PC-3 (cell line): Measurements from ENCODE around the gene OCA2. TPM values are rescaled to one million over a fixed set of nuclear protein-coding genes. Genes with fewer than 3 reads are reported as not detected.

ENCODE experiments used
- ATAC-seq: fragments of 200-7000 bp; cut with Tn5 transposase; 2 replicates; pipeline ENCODE4 v1.9.1; 2020; ENCODE audit warnings: mild to moderate bottlenecking, moderate library complexity
- BruUV-seq: library from RNA; stranded (reverse); fragments of 400-500 nt; replicated peaks from 2 replicates; lab custom pipeline; 2021; lab: Mats Ljungman, UMichigan
- CTCF ChIA-PET: fragments of 300-600 bp; sonication (Branson Sonifier 250); formaldehyde crosslinking; loops from one replicate; lab custom pipeline; 2022; ENCODE audit warnings: antibody characterized with exemption; lab: Charles Lee
- POLR2A ChIA-PET: fragments of 300-600 bp; sonication (Branson Sonifier 250); formaldehyde crosslinking; loops from one replicate; lab custom pipeline; 2022; ENCODE audit warnings: antibody characterized with exemption; ENCODE audit not compliant: unreplicated experiment; lab: Charles Lee
- DNase-seq: peaks from one replicate; pipeline ENCODE4 v3.0.0-alpha.2; 2015
- H2AFZ ChIP-seq: fragments of 300-600 bp; sonication (generic); 2 replicates; pipeline ENCODE4 v1.6.0; 2016; ENCODE audit warnings: antibody characterized with exemption, low read length
- H3F3A ChIP-seq: fragments of 300-600 bp; sonication (generic); one replicate; pipeline ENCODE4 v1.6.0; 2017; ENCODE audit warnings: antibody characterized with exemption, low read length, control low read depth, mild to moderate bottlenecking; ENCODE audit not compliant: unreplicated experiment
- H3K27ac ChIP-seq: fragments of 300-600 bp; sonication (generic); 2 replicates; pipeline ENCODE4 v1.5.1; 2016; ENCODE audit warnings: mild to moderate bottlenecking, low read length
- H3K27me3 ChIP-seq: fragments of 300-600 bp; sonication (generic); 2 replicates; pipeline ENCODE4 v1.6.1; 2016; ENCODE audit warnings: low read length, mixed read lengths
- H3K36me3 ChIP-seq: fragments of 300-600 bp; sonication (generic); 2 replicates; pipeline ENCODE4 v1.6.1; 2016; ENCODE audit warnings: low read depth, mixed run types, low read length, mixed read lengths
- H3K4me1 ChIP-seq: fragments of 300-600 bp; sonication (generic); 2 replicates; pipeline ENCODE4 v1.5.1; 2016; ENCODE audit warnings: low read length; ENCODE audit not compliant: insufficient read depth
- H3K4me2 ChIP-seq: fragments of 300-600 bp; sonication (generic); 2 replicates; pipeline ENCODE4 v1.6.0; 2016; ENCODE audit warnings: low read length
- H3K4me3 ChIP-seq: fragments of 300-600 bp; sonication (generic); 2 replicates; pipeline ENCODE4 v1.5.1; 2016; ENCODE audit warnings: mild to moderate bottlenecking, low read length, mixed read lengths
- H3K79me2 ChIP-seq: fragments of 300-600 bp; sonication (generic); 2 replicates; pipeline ENCODE4 v1.6.1; 2017; ENCODE audit warnings: low read length, mixed read lengths
- H3K9ac ChIP-seq: fragments of 300-600 bp; sonication (generic); 2 replicates; pipeline ENCODE4 v1.6.0; 2016; ENCODE audit warnings: mild to moderate bottlenecking, low read length
- H3K9me2 ChIP-seq: fragments of 300-600 bp; sonication (generic); replicated peaks from 2 replicates; pipeline ENCODE4 v1.6.1; 2016; ENCODE audit warnings: mixed run types, low read length, mixed read lengths
- H3K9me3 ChIP-seq: fragments of 300-600 bp; sonication (generic); 2 replicates; pipeline ENCODE4 v1.6.1; 2016; ENCODE audit warnings: low read length, mixed read lengths
- H4K20me1 ChIP-seq: fragments of 300-600 bp; sonication (generic); 2 replicates; pipeline ENCODE4 v1.6.1; 2016; ENCODE audit warnings: low read length, mixed read lengths
- CTCF ChIP-seq: fragments of 300-600 bp; sonication (generic); conservative IDR thresholded peaks from 2 replicates; pipeline ENCODE4 v1.5.1; 2017; ENCODE audit warnings: antibody characterized with exemption, low read depth, mild to moderate bottlenecking, low read length
- EZH2 ChIP-seq: fragments of 300-600 bp; sonication (generic); IDR thresholded peaks from one replicate; pipeline ENCODE4 v1.6.1; 2017; ENCODE audit warnings: antibody characterized with exemption, mild to moderate bottlenecking, low read length; ENCODE audit not compliant: unreplicated experiment
- EZH2phosphoT487 ChIP-seq: fragments of 300-600 bp; sonication (generic); IDR thresholded peaks from 2 replicates; pipeline ENCODE4 v1.6.1; 2018; ENCODE audit warnings: mild to moderate bottlenecking, antibody characterized with exemption, low read length, borderline replicate concordance
- intact Hi-C: fragments of 100-400 bp; cut with micrococcal nuclease; formaldehyde crosslinking; loops from 2 replicates; pipeline ENCODE4 v1.9.0; 2023
- total RNA-seq: library from RNA; depleted of rRNA; stranded (reverse); fragments of >200 nt; gene quantifications from 2 replicates; pipeline ENCODE4 v1.2.3, GENCODE V29; 2014

Gene OCA2
- total RNA-seq, 1 experiment from 2014 or later: not detected

DNA sequence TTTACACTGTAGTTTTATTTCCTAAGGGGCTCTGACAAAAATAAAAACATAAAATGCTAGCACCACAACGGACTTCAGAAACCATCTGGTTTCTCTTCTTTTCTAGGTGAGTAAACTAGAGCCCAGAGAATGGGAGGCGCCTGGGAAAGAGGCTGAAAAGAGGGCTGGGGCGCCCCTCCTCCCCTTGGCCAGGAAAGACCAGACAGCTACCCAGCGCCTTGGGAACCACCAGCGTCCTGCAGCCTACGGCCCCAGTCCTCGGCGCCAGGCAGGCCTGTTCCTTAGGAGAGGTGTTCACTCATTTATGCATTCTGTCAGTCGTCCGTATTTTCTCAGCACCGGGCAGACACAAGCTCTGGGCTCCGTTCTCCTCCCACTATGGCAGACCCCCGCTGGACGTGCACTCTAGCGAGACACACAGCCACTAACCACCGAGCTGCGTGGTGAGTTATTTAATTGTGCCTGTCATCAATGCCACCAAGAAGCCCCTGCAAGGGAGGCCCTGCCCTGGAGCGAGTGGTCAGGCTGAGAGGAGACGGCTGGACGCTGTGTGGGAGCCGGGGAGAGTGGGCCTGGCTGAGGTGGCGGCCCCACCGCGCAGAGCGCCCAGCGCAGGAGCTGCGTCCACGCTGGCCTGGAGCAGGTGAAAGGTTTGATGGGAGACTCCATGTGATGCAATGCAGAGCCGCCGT lies 294.4 kb downstream of the OCA2 start:
- ChIA-PET CTCF (no interaction called here), POLR2A (no interaction called here)
- Histone ChIP-seq H3K9ac (no peak overlapping the region), H3K4me3 (no peak overlapping the region), H2AFZ (no peak overlapping the region), H4K20me1 (no peaks in the 10 kb centered on the region), H3K9me2 (no peaks in the 10 kb centered on the region), H3F3A (no peaks in the 10 kb centered on the region), H3K4me1 (no peaks in the 10 kb centered on the region), H3K9me3 (peaks cover 13% of the 10 kb centered on the region; the same call in 1 of the 2 replicates), H3K4me2 (no peak overlapping the region), H3K36me3 (no peaks in the 10 kb centered on the region), H3K79me2 (no peaks in the 10 kb centered on the region), H3K27me3 (no peaks in the 10 kb centered on the region), H3K27ac (no peak overlapping the region)
- intact Hi-C loops: no loop called here
- BruUV-seq: no TSS peak
- DNase-seq: no peak
- ATAC-seq: no peak
- TF ChIP-seq EZH2phosphoT487 (no peak), EZH2 (no peak), CTCF (no peak)

GRCh38 chr15:27798807-27799206 lies 300.3 kb downstream of the OCA2 start:
- Histone ChIP-seq H3K27me3 (no peaks in the 10 kb centered on the region), H4K20me1 (no peaks in the 10 kb centered on the region), H3K4me3 (no peak overlapping the region), H3K9me2 (no peaks in the 10 kb centered on the region), H3K9me3 (0 out of 2 replicates have a peak, but pooled peaks cover 6% of the 10 kb centered on the region), H3K27ac (no peak overlapping the region), H3K36me3 (no peaks in the 10 kb centered on the region), H3F3A (no peaks in the 10 kb centered on the region), H3K79me2 (no peaks in the 10 kb centered on the region), H3K4me2 (no peak overlapping the region), H3K4me1 (no peaks in the 10 kb centered on the region), H2AFZ (no peak overlapping the region), H3K9ac (no peak overlapping the region)
- ATAC-seq: no peak
- BruUV-seq: no TSS peak
- intact Hi-C loops: no loop called here
- POLR2A ChIA-PET: no interaction called here
- TF ChIP-seq EZH2phosphoT487 (no peak), EZH2 (no peak), CTCF (no peak)
- CTCF ChIA-PET: no interaction called here
- DNase-seq: no peak

DNA sequence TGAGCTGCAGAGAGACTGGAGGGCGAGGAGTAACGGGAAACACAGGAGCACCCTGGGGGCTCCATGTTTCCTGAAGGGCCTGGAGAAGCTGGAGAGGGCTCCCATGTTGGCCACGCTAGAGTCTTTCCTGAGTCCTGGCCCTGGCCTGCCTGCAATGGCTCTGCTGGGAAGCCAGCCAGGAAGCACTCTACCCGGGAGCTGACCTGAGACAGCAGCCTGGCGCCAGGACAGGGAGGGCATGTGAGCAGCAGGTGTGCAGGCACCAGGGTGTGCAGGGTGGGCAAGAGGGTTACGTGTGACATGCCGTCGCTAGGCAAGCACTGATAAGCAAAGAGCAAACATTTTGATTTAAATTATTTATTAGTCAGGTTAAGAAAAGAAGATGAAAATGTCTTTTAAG lies 301.4 kb downstream of the OCA2 start:
- POLR2A ChIA-PET: no interaction called here
- DNase-seq (no peak), ATAC-seq (no peak)
- Histone ChIP-seq H3K4me3 (no peak overlapping the region), H3F3A (no peaks in the 10 kb centered on the region), H3K79me2 (no peaks in the 10 kb centered on the region), H3K27me3 (no peaks in the 10 kb centered on the region), H3K4me1 (no peaks in the 10 kb centered on the region), H3K27ac (no peak overlapping the region), H3K36me3 (no peaks in the 10 kb centered on the region), H2AFZ (no peak overlapping the region), H3K9ac (no peak overlapping the region), H3K9me3 (peaks cover 6% of the 10 kb centered on the region; the same call in 1 of the 2 replicates), H3K4me2 (no peak overlapping the region), H4K20me1 (no peaks in the 10 kb centered on the region), H3K9me2 (no peaks in the 10 kb centered on the region)
- CTCF ChIA-PET: no interaction called here
- intact Hi-C loops: no loop called here
- TF ChIP-seq EZH2 (no peak), EZH2phosphoT487 (no peak), CTCF (no peak)
- no TSS peak for BruUV-seq
